HG03354 (cell line): ENCODE data around the gene FBXL12.
A peak's percentile ranks its signal among the peaks of the same experiment; 100 is the strongest.
"Not testable (repeated sequence)": the region's sequence is repeated elsewhere in the genome, so short reads cannot be mapped to it uniquely, and the experiment has no call there.

ENCODE experiments used
- ATAC-seq: cut with Tn5 transposase; IDR thresholded peaks from one replicate; pipeline ENCODE4 v1.9.1; 2021; ENCODE audit warnings: mild to moderate bottlenecking; ENCODE audit not compliant: unreplicated experiment, poor library complexity, severe bottlenecking

The FBXL12 gene, protein sequence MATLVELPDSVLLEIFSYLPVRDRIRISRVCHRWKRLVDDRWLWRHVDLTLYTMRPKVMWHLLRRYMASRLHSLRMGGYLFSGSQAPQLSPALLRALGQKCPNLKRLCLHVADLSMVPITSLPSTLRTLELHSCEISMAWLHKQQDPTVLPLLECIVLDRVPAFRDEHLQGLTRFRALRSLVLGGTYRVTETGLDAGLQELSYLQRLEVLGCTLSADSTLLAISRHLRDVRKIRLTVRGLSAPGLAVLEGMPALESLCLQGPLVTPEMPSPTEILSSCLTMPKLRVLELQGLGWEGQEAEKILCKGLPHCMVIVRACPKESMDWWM

DNA sequence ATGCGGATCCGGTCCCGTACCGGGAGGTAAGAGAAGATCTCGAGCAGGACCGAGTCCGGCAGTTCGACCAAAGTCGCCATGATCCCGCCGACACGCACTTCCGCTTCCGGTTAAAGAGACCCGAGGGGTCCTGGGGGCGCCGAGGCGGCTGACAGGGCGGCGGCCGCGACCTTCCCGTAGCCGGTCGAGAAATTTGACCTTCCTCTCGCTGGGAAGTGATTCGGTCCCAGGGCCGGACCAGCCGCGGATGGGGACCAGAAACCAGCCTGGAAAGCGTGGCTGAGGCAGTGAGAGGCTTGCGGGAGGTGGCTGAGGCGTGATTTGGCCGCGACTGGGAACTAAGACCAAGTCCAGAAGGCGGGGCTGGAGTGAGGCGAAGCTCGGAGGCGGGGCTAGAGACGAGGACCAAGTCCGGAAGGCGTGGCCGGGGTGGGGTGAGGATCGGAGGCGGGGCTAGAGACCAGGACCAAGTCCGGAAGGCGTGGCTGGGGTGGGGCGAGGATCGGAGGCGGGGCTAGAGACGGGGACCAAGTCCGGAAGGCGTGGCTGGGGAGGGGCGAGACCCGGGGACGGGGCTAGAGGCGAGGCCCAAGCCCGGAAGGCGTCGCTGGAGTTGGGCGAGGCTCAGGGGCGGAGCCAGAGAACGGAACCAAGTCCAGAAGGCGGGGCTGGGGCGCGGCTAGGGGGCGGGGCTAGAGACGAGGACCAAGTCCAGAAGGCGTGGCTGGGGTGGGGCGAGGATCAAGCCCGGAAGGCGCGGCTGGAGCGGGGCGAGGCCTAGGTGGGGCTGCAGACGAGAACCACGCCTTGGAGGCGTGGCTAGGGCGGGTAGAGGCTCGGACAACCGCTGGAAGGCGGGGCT is at the start of gene FBXL12:
TSS of gene FBXL12 (minus strand) at position 346 of the 862 bp plus-strand sequence. CDS start at position 80, 266 bp downstream.
- peak; percentile 88 for ATAC-seq

DNA sequence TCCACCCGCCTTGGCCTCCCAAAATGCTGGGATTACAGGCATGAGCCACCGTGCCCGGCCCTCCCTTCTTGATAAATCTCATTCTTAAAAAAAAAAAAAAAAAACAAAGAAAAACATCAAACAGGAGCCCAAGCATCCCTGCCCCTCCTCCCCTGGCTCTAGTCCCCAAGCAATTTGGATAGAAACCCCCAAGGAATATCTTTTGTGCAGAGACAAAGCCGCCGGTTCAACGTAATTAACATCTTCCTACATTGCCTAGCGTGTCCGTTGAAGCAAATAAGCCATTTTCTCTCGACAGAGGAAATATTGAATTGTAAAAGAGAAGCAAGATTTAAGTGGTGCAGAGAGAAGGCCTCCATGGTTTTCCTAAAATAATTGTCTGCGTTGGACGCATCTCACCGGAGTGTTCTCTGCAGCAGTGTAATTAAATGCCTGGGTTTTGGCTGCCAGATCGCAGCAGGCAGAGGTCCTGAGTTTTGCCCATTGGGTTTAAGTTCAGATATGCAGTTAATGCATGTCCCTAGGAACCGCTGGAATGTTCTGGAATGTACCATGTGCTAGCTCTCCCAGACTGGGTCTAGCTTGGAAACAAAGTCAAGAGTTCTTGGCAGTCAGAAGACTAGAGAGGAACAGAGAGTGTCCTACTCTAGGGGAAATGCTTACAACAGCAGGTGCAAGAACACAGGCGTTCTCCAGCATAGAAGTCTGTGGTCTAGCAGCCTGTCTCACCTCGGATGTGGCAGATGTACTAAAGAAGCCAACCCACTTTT is 47.0 kb upstream of the FBXL12 start:
- ATAC-seq = no peak

DNA sequence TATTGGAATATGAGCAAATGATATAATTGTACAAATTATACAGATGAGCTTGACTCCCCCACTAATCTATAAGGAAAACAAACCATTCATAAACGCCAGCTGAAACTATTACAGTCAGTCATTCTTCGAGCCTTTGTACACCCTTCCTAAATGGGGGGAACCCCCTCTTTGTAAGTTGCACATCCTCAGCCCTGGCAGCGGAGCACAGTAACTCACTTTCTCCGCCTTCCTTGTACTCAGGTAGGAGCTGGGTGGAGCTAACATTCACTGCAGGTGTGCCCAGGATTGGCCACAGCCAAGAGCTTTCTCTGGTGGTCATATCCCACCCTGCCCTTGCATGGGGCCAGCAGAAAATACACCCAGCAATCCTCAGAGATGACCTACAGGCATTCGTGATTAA is 44.9 kb upstream of the FBXL12 start:
- ATAC-seq = no peak

DNA sequence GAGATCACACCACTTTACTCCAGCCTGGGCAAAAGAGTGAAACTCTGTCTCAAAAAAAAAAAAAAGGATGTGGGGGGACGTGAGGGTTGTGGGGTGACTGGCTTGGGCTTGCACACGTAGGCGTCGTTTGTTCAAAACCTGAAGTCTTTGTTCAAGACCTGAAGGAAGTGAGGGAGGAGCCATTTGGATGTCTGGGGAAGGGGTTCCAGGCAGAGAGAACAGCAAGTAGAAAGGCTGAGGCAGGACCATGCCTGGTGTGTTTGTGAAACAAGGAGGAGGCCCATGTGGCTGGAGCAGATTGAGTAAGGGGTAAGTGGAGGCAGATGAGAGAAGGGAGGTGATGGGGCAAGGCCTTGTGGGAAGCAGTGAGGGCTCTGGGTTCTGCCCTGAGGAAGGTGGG is 44.1 kb upstream of the FBXL12 start:
- no peak for ATAC-seq

DNA sequence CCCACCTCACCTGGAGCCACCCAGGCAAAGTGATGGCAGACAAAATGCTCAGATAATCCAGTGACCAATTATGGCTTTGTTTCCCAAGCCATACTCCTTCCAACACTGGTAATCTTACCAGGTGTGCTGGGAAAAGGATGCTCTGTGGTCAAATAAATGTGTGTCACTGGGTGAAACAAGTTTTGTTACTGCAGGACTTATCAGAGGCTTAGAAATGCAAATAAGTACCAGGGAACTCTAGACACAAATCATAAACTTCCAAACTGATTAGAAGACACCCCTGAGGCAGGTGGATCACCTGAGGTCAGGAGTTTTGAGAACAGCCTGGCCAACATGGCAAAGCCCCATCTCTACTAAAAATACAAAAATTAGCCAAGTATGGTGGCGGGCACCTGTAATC is 42.6 kb upstream of the FBXL12 start:
- ATAC-seq = no peak

DNA sequence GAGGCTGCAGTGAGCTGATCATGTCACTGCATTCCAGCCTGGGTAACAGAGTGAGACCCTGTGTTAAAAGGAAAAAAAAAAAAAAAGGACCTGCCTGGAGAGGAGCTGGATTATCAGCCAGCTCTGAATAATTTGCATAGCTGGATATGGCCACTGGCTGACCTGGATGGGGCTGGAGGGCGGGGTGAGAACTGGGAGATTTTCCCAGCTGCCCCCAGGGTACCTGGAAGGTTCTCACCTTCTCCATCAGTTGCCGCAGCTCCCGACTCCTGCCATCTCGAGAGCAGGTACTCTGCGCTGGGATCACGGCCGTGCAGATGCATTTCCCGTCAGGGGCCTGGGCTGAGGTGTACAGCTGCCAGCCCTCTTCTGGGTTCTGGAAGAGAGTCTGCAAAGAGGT is 41.5 kb upstream of the FBXL12 start:
- no peak for ATAC-seq

DNA sequence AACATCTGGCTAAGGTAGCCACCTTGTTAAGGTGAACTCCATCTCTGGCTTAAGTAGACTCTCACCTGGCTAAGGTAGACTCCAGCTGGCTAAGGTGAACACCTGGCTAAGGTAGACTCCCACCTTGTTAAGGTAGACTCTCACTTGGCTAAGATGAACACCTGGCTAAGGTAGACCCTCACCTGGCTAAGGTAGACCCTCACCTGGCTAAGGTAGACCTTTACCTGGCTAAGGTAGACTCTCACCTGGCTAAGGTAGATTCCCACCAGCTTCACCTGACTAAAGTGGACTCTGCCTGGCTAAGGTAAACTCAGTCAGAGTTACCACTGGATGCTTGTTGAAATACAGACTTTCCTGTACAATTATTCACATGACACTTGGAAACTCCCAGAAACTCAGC is 39.9 kb upstream of the FBXL12 start:
- ATAC-seq = no peak

DNA sequence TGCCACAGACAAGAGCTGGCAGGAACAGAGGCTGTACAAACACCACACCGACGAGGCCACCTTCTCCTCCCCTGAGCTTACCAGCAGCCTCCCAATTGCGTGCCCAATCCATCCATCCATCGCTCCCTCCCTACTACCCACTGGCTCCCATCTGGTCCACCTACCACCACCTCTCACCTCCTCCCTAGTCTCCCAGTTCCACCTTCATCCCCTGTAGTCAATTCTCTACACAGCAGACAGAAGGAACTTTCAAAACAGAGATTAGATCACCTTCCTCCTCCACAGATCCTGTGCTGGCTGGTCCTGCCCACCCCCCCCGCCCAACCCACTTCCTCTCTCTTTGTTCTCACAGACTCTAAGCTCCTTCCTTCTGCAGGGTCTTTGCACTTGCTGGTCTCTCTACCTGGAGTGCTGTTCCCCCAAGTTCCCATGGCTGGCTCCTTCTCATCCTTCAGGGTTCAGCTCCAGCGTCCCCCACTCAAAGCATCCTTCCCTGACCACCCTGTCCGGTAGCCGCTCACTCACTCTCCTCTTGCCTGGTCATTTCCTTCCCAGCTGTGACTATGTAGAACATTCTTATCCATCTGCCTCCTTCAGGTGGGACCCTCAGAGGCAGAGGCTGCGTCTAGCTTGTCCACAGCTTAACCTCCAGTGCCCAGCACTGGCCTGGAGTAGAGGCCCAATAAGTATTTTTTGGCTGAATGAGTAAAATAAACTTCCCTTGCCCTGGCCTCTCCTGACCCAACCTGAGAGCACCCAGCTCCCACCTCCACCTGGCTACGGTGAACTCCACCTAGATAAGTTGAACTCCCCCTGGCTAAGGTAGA is 39.3 kb upstream of the FBXL12 start:
- no peak for ATAC-seq

DNA sequence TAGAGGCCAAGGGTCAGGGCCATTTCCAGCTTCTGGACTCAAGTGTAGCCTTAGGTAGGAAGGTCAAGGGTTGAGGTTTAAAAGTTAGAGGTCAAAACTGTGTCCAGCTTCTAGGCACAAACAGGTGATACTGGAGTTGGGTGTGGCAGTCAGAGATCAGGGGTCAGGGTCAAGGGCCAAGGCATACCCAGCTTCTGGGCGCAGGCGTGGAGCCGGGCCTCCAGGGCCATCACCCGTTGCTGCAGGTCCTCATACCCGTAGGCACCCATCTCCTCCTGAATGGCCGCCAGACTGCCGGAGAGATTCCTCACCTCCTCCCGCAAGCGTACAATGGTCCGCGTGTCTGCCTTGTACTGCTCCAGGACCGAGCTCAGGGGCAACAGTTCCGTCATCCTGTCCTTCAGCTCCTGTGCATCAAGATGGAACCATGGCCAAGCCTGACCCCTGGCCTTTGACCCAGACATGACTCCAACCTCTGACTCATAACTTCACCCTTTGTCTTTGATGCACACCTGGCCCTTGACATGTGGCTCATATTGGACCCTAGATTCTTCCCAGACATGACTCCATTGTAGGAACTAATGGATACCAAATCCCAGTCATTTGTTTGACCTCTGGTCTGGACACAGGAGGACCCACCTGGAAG is 38.3 kb upstream of the FBXL12 start:
- ATAC-seq = no peak

DNA sequence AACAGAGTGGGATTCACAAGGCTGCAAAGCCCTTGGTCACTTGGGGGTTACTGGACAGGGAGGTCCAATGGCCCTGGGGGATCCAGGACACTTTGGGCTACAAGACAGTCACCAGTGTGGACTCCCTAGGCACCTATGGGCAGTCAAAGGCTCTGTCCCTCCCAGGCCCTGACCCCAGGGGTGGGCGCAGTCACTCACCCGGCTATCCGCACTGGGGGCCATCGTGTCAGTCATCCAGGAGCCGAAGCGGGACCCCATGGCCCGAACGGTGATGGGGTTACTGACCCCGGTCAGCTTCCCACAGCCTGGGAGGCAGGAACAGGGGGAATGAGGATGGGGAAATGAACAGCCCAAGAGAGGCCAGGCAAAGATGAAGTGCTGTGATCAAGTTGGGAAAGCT is 37.7 kb upstream of the FBXL12 start:
- ATAC-seq = no peak

DNA sequence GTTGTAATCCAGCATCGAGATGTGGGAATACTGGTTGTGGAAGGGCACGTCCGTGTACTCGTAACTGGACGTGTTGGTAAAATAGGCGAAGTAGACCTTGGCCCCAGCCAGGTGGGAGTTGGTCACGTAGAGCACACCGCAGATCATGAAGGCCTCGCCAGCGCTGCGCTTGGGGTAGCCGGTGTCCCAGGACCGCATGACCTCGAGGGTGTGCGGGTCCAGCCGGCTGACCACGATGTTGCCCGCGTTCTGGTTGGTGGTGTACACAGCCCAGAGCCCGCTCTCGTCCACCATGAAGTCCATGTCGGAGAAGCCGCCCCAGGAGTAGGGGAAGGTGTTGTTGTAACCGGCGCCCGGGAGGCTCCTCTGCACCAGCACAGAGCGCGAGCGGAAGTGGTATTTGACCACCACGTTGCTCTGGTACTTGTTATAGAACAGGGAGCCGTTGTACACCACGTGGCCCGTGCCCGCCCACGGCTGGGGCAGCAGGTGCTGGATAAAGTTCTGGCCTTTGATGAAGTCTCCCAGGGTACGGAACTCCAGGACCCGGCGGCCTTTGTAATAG is 35.5 kb upstream of the FBXL12 start:
- no peak for ATAC-seq

DNA sequence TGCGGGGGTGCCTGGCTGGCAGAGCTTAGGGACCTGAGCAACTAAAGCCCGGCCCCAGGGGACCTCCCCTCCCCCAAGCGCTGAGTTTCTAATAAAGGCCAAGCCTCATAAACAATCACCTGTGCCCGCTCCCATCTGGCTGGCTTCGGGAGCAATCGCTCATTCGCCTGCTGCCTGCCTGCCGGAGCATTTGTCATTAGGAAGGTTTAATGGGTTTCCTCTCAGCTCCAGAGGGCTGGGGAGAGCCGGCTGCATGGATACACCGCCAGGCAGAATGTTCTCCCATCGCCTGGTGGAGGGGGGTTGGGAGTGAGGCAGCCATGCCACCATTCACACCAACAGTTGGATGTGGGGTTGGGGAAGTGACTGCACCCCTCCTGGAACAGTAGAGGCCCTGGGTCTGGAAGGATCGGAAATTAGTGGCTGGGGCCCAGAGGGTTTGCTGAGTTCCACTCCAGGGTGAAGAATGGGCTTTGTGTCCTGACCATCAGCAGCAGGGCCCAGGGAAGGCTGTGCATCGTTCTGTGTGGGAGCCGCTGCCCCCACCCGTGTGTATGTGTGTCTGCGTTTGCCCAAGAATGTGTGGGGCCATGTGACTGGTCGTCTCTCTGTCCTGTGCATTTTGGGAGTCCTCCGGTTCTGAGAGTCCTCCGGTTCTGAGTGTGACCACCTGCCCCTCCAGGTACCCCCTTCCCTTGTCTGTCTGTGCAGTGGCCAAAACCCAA is 31.5 kb upstream of the FBXL12 start:
- ATAC-seq = no peak

DNA sequence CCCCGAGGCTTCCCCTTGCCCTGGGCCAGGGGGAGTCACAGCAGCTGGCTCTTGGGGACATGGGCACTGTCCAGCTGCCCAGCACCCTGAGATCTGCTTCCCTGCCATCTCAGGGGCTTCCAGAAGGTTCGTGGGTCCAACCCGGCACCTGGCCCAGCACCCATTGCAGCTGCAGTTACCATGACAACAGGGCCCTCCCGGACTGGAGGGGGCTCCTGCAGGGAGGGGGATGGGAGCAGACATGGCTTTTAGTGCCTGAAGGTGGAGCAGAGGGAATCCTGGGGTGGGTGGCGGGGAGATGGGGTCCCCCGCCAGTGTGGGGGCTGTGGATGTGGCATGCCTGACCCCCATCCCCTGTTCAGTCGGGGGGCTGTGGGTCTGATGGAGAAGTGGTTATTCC is 30.9 kb upstream of the FBXL12 start:
- no peak for ATAC-seq

DNA sequence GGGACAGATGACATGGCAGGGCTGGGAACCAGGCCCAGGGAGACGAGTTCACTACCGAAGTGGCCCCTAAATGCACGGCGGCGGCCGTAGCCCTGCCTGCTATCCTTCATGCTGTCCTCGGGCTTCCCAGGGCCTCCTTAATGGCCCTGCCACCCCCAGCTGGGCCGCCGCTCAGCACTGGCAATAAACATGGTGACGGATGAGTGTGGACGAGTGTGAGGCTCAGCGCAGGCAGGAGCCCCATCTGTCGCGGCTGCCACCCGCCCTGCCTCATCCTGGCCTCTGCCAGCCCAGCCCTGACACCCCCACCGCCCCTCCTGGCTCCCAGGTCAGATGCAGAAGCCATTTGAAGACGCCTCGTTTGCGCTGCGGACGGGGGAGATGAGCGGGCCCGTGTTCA is 29.9 kb upstream of the FBXL12 start:
- ATAC-seq = no peak

DNA sequence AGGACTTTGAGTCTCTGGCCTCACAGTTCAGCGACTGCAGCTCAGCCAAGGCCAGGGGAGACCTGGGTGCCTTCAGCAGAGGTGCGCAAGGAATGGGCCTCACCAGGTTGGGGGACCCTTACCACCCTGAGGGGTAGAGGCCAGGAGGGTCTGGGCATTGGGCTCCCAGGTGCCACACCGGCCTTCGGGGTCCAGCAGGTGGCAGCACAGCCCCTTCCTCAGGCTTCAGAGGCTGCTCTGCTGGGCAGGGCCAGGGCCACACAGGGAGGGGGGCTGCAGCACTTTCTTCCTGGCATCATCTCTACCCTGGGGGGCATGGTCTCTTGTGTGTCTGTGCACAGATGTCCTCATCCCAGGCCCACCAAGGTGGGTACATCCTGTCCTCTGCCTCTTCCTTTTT is 29.2 kb upstream of the FBXL12 start:
- ATAC-seq = no peak

DNA sequence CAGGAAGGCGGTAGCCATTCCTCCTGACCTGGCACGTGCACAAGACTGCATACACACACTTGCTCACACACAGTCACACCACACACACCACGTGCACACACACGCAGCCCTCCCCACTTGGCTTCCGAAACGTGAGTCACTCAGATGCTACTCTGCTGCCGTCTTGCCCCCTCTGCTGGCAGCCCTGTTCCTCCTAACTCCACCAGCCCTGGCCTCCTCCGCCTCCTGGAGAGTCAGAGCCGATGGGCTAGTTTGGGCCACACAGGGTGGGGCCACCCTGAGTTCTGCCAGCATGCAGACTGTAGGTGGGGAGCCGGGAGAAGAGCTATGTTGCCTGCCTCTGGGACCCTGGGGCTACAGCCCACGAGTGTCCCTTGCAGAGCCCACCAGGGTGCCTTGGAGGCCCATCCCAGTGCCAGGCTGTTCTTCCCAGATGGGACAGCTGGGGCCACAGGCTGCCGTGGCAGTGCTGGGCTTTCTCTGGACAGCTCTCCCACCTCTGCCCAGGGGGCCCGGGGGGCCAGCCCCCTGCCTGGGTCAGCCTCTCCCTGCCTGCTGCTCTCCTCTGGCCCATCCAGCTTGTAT is 28.3 kb upstream of the FBXL12 start:
- no peak for ATAC-seq

DNA sequence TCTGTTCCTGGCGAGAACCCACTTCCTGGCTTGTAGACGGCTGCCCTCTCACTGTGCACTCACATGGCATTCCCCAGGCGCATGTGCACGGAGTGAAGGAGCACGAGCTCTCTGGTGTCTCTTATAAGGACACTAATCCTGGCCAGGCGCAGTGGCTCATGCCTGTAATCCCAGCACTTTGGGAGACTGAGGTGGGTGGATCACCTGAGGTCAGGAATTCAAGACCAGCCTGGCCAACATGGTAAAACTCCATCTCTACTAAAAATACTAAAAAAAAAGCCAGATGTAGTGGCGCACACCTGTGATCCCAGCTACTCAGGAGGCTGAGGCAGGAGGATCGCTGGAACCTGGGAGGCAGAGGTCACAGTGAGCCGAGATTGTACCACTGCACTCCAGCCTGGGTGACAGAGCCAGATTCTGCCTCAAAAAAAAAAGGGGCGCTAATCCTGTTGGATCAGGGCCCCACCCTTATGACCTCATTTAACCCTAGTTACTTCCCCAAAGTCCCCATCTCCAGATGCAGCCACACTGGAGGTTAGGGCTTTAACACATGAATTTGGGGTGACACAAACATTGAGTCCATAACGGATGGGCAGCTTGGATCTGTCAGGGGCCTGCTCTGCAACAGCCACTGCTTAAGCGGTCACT is 24.9 kb upstream of the FBXL12 start:
- not testable (repeated sequence) for ATAC-seq
